Glomerular endothelial cell (primary cell): Measurements from ENCODE around the gene CALU. TPM values are rescaled to one million over a fixed set of nuclear protein-coding genes. Genes with fewer than 3 reads are reported as not detected.

Experiments
- DNase-seq: peaks from one replicate; pipeline ENCODE4 v3.0.0-alpha.2; 2011; ENCODE audit warnings: low read depth, low spot score; ENCODE audit errors: extremely low read depth
- total RNA-seq: library from RNA; depleted of rRNA; stranded (reverse); fragments of >200 nt; gene quantifications from 2 replicates; pipeline ENCODE4 v1.2.3, GENCODE V29; 2015

The CALU gene
- total RNA-seq, 1 donor from 2014 or later = 416 TPM

- DNase-seq = no peak
Measured at GRCh38 chr7:128781126-128781525, 42.0 kb downstream of the CALU start.

GRCh38 chr7:128781851-128782250, 42.7 kb downstream of the CALU start:
- no peak for DNase-seq

GRCh38 chr7:128783143-128783861, 44.1 kb downstream of the CALU start:
- no peak for DNase-seq

- DNase-seq = no peak
Measured at GRCh38 chr7:128785738-128786137, 46.6 kb downstream of the CALU start.

- DNase-seq = no peak
Measured at GRCh38 chr7:128788446-128789412, 49.6 kb downstream of the CALU start.

GRCh38 chr7:128790315-128791041, 51.3 kb downstream of the CALU start:
- DNase-seq = no peak

- DNase-seq = no peak
Measured at GRCh38 chr7:128791121-128791971, 52.2 kb downstream of the CALU start, which contains the start of gene CCDC136. Gene CCDC136 (plus strand): TSS chr7:128791968. CDS start chr7:128792412, 444 bp downstream.

GRCh38 chr7:128791972-128792327, 52.8 kb downstream of the CALU start:
- DNase-seq = no peak

GRCh38 chr7:128792471-128793180, 53.5 kb downstream of the CALU start:
- no peak for DNase-seq

- DNase-seq = no peak
Measured at GRCh38 chr7:128793181-128793547, 54.0 kb downstream of the CALU start.

- DNase-seq = no peak
Measured at GRCh38 chr7:128794020-128794419, 54.9 kb downstream of the CALU start.

- DNase-seq = no peak
Measured at GRCh38 chr7:128794436-128794835, 55.3 kb downstream of the CALU start.

- DNase-seq = no peak
Measured at GRCh38 chr7:128795129-128795528, 56.0 kb downstream of the CALU start.

GRCh38 chr7:128796327-128796726, 57.2 kb downstream of the CALU start:
- no peak for DNase-seq

- no peak for DNase-seq
Measured at GRCh38 chr7:128799451-128799850, 60.3 kb downstream of the CALU start.

- no peak for DNase-seq
Measured at GRCh38 chr7:128800567-128800966, 61.4 kb downstream of the CALU start.

- DNase-seq = no peak
Measured at GRCh38 chr7:128801003-128801402, 61.8 kb downstream of the CALU start.

- no peak for DNase-seq
Measured at GRCh38 chr7:128801667-128802418, 62.7 kb downstream of the CALU start.

GRCh38 chr7:128804484-128804883, 65.3 kb downstream of the CALU start:
- no peak for DNase-seq
